ENCODE data around the gene PIM1.

Gene PIM1

GRCh38 chr6:37200085-37200484 is 30.1 kb downstream of the PIM1 start:
- WGBS (ENCODE audit: extremely low coverage, insufficient coverage, insufficient read length) = no CpG with 5 or more reads among the region's 5 CpGs
- H3K4me1 ChIP-seq (ENCODE audit: control insufficient read depth in 1 of 2, insufficient read depth in 2 of 2, low read length in 2 of 2) = no peaks in the 10 kb centered on the region

GRCh38 chr6:37201726-37202125 is 31.8 kb downstream of the PIM1 start:
- Histone ChIP-seq H3K9me3 (ENCODE audit: insufficient read depth, low read depth, low read length) (no peaks in the 10 kb centered on the region), H4K12ac (ENCODE audit: low read depth, low read length) (no peak overlapping the region), H2BK120ac (ENCODE audit: insufficient read depth, low read length, poor library complexity) (no peak overlapping the region), H2AFZ (ENCODE audit: insufficient read depth, low read length, poor library complexity) (no peak overlapping the region), H3K14ac (ENCODE audit: low read length) (no peak overlapping the region), H3K4ac (ENCODE audit: low read depth, low read length) (no peak overlapping the region), H3K27ac (ENCODE audit: low read depth, low read length) (no peak overlapping the region), H3K9ac (ENCODE audit: low read length) (no peak overlapping the region), H3K4me1 (ENCODE audit: control insufficient read depth in 1 of 2, insufficient read depth in 2 of 2, low read length in 2 of 2) (no peaks in the 10 kb centered on the region), H3K4me3 (ENCODE audit: low read depth, low read length) (no peak overlapping the region), H4K8ac (ENCODE audit: low read depth, low read length) (no peak overlapping the region), H3K36me3 (ENCODE audit: control insufficient read depth in 1 of 2, insufficient read depth in 2 of 2, low read length in 2 of 2) (no peaks in the 10 kb centered on the region), H3K23ac (ENCODE audit: low read length) (no peak overlapping the region), H2BK5ac (ENCODE audit: low read depth, low read length, poor library complexity) (no peak overlapping the region), H3K79me1 (ENCODE audit: low read length) (no peaks in the 10 kb centered on the region), H2AK5ac (ENCODE audit: low read length) (no peak overlapping the region), H4K91ac (ENCODE audit: low read depth, low read length) (no peak overlapping the region), H3K27me3 (ENCODE audit: insufficient read depth, low read length) (no peaks in the 10 kb centered on the region), H3K79me2 (ENCODE audit: control insufficient read depth, insufficient read depth, low read length, poor library complexity) (no peaks in the 10 kb centered on the region), H2BK12ac (ENCODE audit: low read length) (no peak overlapping the region), H3K18ac (ENCODE audit: low read length) (no peak overlapping the region), H3K4me2 (ENCODE audit: low read length) (no peak overlapping the region)
- DNase-seq = no peak
- no CpG with 5 or more reads among the region's 1 CpG for WGBS (ENCODE audit: extremely low coverage, insufficient coverage, insufficient read length)

More at GRCh38 chr6:37200085-37200484, 30.1 kb downstream of the PIM1 start:
- Histone ChIP-seq H4K8ac (ENCODE audit: low read depth, low read length) (no peak overlapping the region), H3K36me3 (ENCODE audit: control insufficient read depth in 1 of 2, insufficient read depth in 2 of 2, low read length in 2 of 2) (no peaks in the 10 kb centered on the region), H2AFZ (ENCODE audit: insufficient read depth, low read length, poor library complexity) (no peak overlapping the region), H3K4me2 (ENCODE audit: low read length) (no peak overlapping the region), H3K18ac (ENCODE audit: low read length) (no peak overlapping the region), H3K9me3 (ENCODE audit: insufficient read depth, low read depth, low read length) (no peaks in the 10 kb centered on the region), H2AK5ac (ENCODE audit: low read length) (no peak overlapping the region), H3K14ac (ENCODE audit: low read length) (no peak overlapping the region), H3K4me3 (ENCODE audit: low read depth, low read length) (no peak overlapping the region), H3K4ac (ENCODE audit: low read depth, low read length) (no peak overlapping the region), H2BK120ac (ENCODE audit: insufficient read depth, low read length, poor library complexity) (no peak overlapping the region), H2BK12ac (ENCODE audit: low read length) (no peak overlapping the region), H3K23ac (ENCODE audit: low read length) (no peak overlapping the region), H4K91ac (ENCODE audit: low read depth, low read length) (no peak overlapping the region), H3K27me3 (ENCODE audit: insufficient read depth, low read length) (no peaks in the 10 kb centered on the region), H3K79me2 (ENCODE audit: control insufficient read depth, insufficient read depth, low read length, poor library complexity) (no peaks in the 10 kb centered on the region), H3K9ac (ENCODE audit: low read length) (no peak overlapping the region), H4K12ac (ENCODE audit: low read depth, low read length) (no peak overlapping the region), H2BK5ac (ENCODE audit: low read depth, low read length, poor library complexity) (no peak overlapping the region), H3K27ac (ENCODE audit: low read depth, low read length) (no peak overlapping the region), H3K79me1 (ENCODE audit: low read length) (no peaks in the 10 kb centered on the region)
- DNase-seq = no peak

- Histone ChIP-seq H3K4me1 (ENCODE audit: control insufficient read depth in 1 of 2, insufficient read depth in 2 of 2, low read length in 2 of 2) (no peaks in the 10 kb centered on the region), H4K12ac (ENCODE audit: low read depth, low read length) (no peak overlapping the region), H3K27ac (ENCODE audit: low read depth, low read length) (no peak overlapping the region), H3K79me1 (ENCODE audit: low read length) (no peaks in the 10 kb centered on the region), H3K4me2 (ENCODE audit: low read length) (no peak overlapping the region), H4K8ac (ENCODE audit: low read depth, low read length) (no peak overlapping the region), H4K91ac (ENCODE audit: low read depth, low read length) (no peak overlapping the region), H3K36me3 (ENCODE audit: control insufficient read depth in 1 of 2, insufficient read depth in 2 of 2, low read length in 2 of 2) (no peaks in the 10 kb centered on the region), H3K18ac (ENCODE audit: low read length) (no peak overlapping the region), H3K9me3 (ENCODE audit: insufficient read depth, low read depth, low read length) (no peaks in the 10 kb centered on the region), H3K14ac (ENCODE audit: low read length) (no peak overlapping the region), H2BK120ac (ENCODE audit: insufficient read depth, low read length, poor library complexity) (no peak overlapping the region), H2AK5ac (ENCODE audit: low read length) (no peak overlapping the region), H2AFZ (ENCODE audit: insufficient read depth, low read length, poor library complexity) (no peak overlapping the region), H2BK12ac (ENCODE audit: low read length) (no peak overlapping the region), H3K4ac (ENCODE audit: low read depth, low read length) (no peak overlapping the region), H3K23ac (ENCODE audit: low read length) (no peak overlapping the region), H3K9ac (ENCODE audit: low read length) (no peak overlapping the region), H3K4me3 (ENCODE audit: low read depth, low read length) (no peak overlapping the region), H3K79me2 (ENCODE audit: control insufficient read depth, insufficient read depth, low read length, poor library complexity) (no peaks in the 10 kb centered on the region), H3K27me3 (ENCODE audit: insufficient read depth, low read length) (no peaks in the 10 kb centered on the region), H2BK5ac (ENCODE audit: low read depth, low read length, poor library complexity) (no peak overlapping the region)
- no peak for DNase-seq
- 100% methylated on average over 1 of the region's 7 CpGs for WGBS (ENCODE audit: extremely low coverage, insufficient coverage, insufficient read length)
Measured at GRCh38 chr6:37202788-37203491, 33.0 kb downstream of the PIM1 start.

DNA sequence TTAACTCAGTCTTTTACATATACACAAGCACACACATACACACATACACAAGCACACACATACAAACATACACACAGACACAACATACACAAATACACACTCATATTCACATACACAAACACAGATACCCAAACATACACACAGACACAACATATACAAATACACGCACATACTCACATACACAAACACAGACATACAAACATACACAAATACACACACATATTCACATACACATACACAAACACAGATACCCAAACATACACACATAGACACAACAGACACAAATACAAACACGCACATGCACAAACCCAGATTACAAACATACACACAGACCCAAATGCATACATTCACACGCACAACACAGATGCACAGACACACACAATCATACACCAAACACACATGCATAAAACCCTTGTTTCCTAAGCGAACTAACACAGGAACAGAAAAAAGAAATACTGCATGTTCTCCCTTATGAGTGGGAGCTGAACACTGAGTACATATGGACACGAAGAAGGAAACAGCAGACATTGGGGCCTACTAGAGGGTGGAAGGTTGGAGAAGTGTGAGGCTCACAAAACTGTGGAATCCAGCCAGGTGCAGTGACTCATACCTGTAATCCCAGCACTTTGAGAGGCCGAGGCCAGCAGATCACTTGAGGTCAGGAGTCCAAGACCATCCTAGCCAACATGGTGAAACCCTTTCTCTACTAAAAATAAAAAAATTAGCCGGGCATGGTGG is 34.2 kb downstream of the PIM1 start:
- Histone ChIP-seq H2BK12ac (ENCODE audit: low read length) (no peak overlapping the region), H3K36me3 (ENCODE audit: control insufficient read depth in 1 of 2, insufficient read depth in 2 of 2, low read length in 2 of 2) (no peaks in the 10 kb centered on the region), H3K4me2 (ENCODE audit: low read length) (no peak overlapping the region), H2AFZ (ENCODE audit: insufficient read depth, low read length, poor library complexity) (no peak overlapping the region), H2BK5ac (ENCODE audit: low read depth, low read length, poor library complexity) (no peak overlapping the region), H3K27ac (ENCODE audit: low read depth, low read length) (no peak overlapping the region), H3K79me1 (ENCODE audit: low read length) (no peaks in the 10 kb centered on the region), H3K4ac (ENCODE audit: low read depth, low read length) (no peak overlapping the region), H3K9me3 (ENCODE audit: insufficient read depth, low read depth, low read length) (no peaks in the 10 kb centered on the region), H3K23ac (ENCODE audit: low read length) (no peak overlapping the region), H3K4me1 (ENCODE audit: control insufficient read depth in 1 of 2, insufficient read depth in 2 of 2, low read length in 2 of 2) (no peaks in the 10 kb centered on the region), H3K9ac (ENCODE audit: low read length) (no peak overlapping the region), H3K14ac (ENCODE audit: low read length) (no peak overlapping the region), H3K79me2 (ENCODE audit: control insufficient read depth, insufficient read depth, low read length, poor library complexity) (no peaks in the 10 kb centered on the region), H4K12ac (ENCODE audit: low read depth, low read length) (no peak overlapping the region), H3K4me3 (ENCODE audit: low read depth, low read length) (no peak overlapping the region), H3K27me3 (ENCODE audit: insufficient read depth, low read length) (no peaks in the 10 kb centered on the region), H4K8ac (ENCODE audit: low read depth, low read length) (no peak overlapping the region), H2AK5ac (ENCODE audit: low read length) (no peak overlapping the region), H3K18ac (ENCODE audit: low read length) (no peak overlapping the region), H2BK120ac (ENCODE audit: insufficient read depth, low read length, poor library complexity) (no peak overlapping the region), H4K91ac (ENCODE audit: low read depth, low read length) (no peak overlapping the region)
- peak in 1 of 2 donors; percentile 41 for DNase-seq
- WGBS (ENCODE audit: extremely low coverage, insufficient coverage, insufficient read length) = no CpG with 5 or more reads among the region's 7 CpGs

Data from trophoblast cell (in vitro differentiated cells and primary cell).